ENCODE measurements around the gene SPTBN5.

SPTBN5 gene

DNA sequence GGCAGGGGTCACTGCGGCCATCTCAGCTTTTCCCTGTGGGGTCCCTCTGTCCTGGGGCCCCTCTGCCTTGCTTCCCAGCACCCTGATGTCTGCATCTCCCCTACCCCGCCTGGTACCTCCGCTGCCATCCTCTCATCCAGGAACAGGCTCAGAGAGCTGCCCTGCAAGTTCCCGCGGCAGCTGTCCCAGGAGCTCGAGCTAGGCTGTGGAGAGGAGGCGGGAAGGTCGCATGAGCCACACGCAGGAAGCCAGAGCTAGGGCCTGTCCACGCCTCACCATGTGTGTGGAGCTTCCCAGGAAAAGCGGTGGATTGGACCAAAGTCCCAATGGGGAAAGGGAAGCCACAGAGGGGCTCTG, 42.7 kb downstream of the SPTBN5 start:
- Histone ChIP-seq H2BK120ac (ENCODE audit: insufficient read depth, low read length, poor library complexity) (no peak overlapping the region), H2AK5ac (ENCODE audit: low read length) (no peak overlapping the region), H3K36me3 (ENCODE audit: control insufficient read depth in 1 of 2, insufficient read depth in 2 of 2, low read length in 2 of 2) (peaks cover 20 to 22% of the 10 kb centered on the region in 2 experiments), H3K27ac (ENCODE audit: low read depth, low read length) (no peak overlapping the region), H3K4me2 (ENCODE audit: low read length) (no peak overlapping the region), H4K91ac (ENCODE audit: low read depth, low read length) (no peak overlapping the region), H2AFZ (ENCODE audit: insufficient read depth, low read length, poor library complexity) (no peak overlapping the region), H4K8ac (ENCODE audit: low read depth, low read length) (no peak overlapping the region), H4K12ac (ENCODE audit: low read depth, low read length) (no peak overlapping the region), H3K4ac (ENCODE audit: low read depth, low read length) (no peak overlapping the region), H3K4me1 (ENCODE audit: control insufficient read depth in 1 of 2, insufficient read depth in 2 of 2, low read length in 2 of 2) (no peaks in the 10 kb centered on the region), H3K9me3 (ENCODE audit: insufficient read depth, low read depth, low read length) (no peaks in the 10 kb centered on the region), H3K27me3 (ENCODE audit: insufficient read depth, low read length) (no peaks in the 10 kb centered on the region), H3K79me2 (ENCODE audit: control insufficient read depth, insufficient read depth, low read length, poor library complexity) (no peaks in the 10 kb centered on the region), H3K79me1 (ENCODE audit: low read length) (no peaks in the 10 kb centered on the region), H3K9ac (ENCODE audit: low read length) (no peak overlapping the region), H2BK5ac (ENCODE audit: low read depth, low read length, poor library complexity) (no peak overlapping the region), H2BK12ac (ENCODE audit: low read length) (no peak overlapping the region), H3K14ac (ENCODE audit: low read length) (no peak overlapping the region), H3K4me3 (ENCODE audit: low read depth, low read length) (no peak overlapping the region), H3K23ac (ENCODE audit: low read length) (no peak overlapping the region), H3K18ac (ENCODE audit: low read length) (no peak overlapping the region)
- WGBS (ENCODE audit: extremely low coverage, insufficient coverage, insufficient read length): no CpG with 5 or more reads among the region's 11 CpGs
- no peak for DNase-seq

DNA sequence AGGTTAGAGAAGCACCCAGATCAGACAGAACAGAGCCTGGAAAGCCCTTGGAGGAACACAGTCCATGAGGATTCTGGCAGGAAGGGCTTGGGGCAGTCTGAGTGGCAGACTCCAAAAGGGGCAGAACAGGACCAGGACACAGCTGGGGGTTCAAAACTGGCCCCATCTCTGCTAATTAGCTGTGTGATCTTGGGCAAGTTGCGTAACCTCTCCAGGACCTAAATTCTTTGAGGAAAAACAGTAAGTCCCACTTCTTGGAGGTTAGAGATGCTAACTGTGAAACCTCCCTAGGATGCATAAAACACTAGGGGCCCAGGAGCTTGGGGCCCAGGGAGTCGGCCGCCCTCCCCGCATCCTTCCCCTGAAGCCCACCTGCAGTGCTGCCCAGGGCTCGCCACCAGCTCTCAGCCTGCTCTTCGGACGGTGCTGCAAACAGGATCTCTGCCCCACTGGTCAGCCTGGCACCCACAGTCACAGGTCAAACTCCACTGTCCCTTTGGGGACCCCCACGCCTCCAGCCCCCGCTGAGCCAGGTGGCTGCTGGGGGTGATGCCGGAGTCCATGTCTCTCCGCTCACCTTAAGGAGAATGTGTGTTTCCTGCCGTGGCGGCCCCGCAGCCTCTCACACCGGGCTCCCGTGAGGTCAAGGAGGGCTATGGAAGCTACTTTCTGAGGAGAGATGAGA, 43.2 kb downstream of the SPTBN5 start:
- H3K79me2 ChIP-seq (ENCODE audit: control insufficient read depth, insufficient read depth, low read length, poor library complexity): no peaks in the 10 kb centered on the region
- no peaks in the 10 kb centered on the region for H3K9me3 ChIP-seq (ENCODE audit: insufficient read depth, low read depth, low read length)
- no peak overlapping the region for H3K27ac ChIP-seq (ENCODE audit: low read depth, low read length)
- no peak overlapping the region for H2AK5ac ChIP-seq (ENCODE audit: low read length)
- H3K4me3 ChIP-seq (ENCODE audit: low read depth, low read length): no peak overlapping the region
- H4K12ac ChIP-seq (ENCODE audit: low read depth, low read length): no peak overlapping the region
- peaks cover 21 to 22% of the 10 kb centered on the region in 2 experiments for H3K36me3 ChIP-seq (ENCODE audit: control insufficient read depth in 1 of 2, insufficient read depth in 2 of 2, low read length in 2 of 2)
- no peak overlapping the region for H2BK5ac ChIP-seq (ENCODE audit: low read depth, low read length, poor library complexity)
- H3K27me3 ChIP-seq (ENCODE audit: insufficient read depth, low read length): no peaks in the 10 kb centered on the region
- no peak overlapping the region for H3K14ac ChIP-seq (ENCODE audit: low read length)
- no peak for DNase-seq
- no peak overlapping the region for H3K18ac ChIP-seq (ENCODE audit: low read length)
- H2AFZ ChIP-seq (ENCODE audit: insufficient read depth, low read length, poor library complexity): no peak overlapping the region
- no peak overlapping the region for H4K91ac ChIP-seq (ENCODE audit: low read depth, low read length)
- no peak overlapping the region for H3K4me2 ChIP-seq (ENCODE audit: low read length)
- no peak overlapping the region for H3K23ac ChIP-seq (ENCODE audit: low read length)
- H3K4me1 ChIP-seq (ENCODE audit: control insufficient read depth in 1 of 2, insufficient read depth in 2 of 2, low read length in 2 of 2): no peaks in the 10 kb centered on the region
- H4K8ac ChIP-seq (ENCODE audit: low read depth, low read length): no peak overlapping the region
- H2BK120ac ChIP-seq (ENCODE audit: insufficient read depth, low read length, poor library complexity): no peak overlapping the region
- no peaks in the 10 kb centered on the region for H3K79me1 ChIP-seq (ENCODE audit: low read length)
- no peak overlapping the region for H3K9ac ChIP-seq (ENCODE audit: low read length)
- H2BK12ac ChIP-seq (ENCODE audit: low read length): no peak overlapping the region
- H3K4ac ChIP-seq (ENCODE audit: low read depth, low read length): no peak overlapping the region
- no CpG with 5 or more reads among the region's 16 CpGs for WGBS (ENCODE audit: extremely low coverage, insufficient coverage, insufficient read length)

DNA sequence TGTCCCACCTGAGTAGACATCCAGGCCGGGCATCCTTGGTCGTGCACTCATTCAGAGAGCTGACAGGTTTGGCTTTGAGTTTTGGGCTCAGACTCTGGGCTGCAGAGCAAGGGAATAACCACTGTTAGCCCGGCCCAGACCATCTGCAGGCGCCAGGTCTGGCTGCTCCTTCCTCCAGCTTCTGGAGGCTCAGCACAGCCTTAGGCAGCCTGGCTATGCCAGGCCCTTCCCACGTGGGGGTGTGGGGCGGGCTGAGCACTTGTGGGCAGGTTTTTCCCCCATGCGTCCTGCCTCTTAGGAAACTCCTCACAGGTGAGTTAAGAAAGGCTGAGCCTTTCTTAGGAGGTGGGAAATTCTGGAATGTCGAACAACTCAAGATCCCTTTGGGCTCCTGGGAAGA, 44.0 kb downstream of the SPTBN5 start:
- H3K18ac ChIP-seq (ENCODE audit: low read length): no peak overlapping the region
- H4K8ac ChIP-seq (ENCODE audit: low read depth, low read length): no peak overlapping the region
- no peaks in the 10 kb centered on the region for H3K79me2 ChIP-seq (ENCODE audit: control insufficient read depth, insufficient read depth, low read length, poor library complexity)
- H3K23ac ChIP-seq (ENCODE audit: low read length): no peak overlapping the region
- no peaks in the 10 kb centered on the region for H3K9me3 ChIP-seq (ENCODE audit: insufficient read depth, low read depth, low read length)
- peaks cover 23 to 25% of the 10 kb centered on the region in 2 experiments for H3K36me3 ChIP-seq (ENCODE audit: control insufficient read depth in 1 of 2, insufficient read depth in 2 of 2, low read length in 2 of 2)
- no peak overlapping the region for H3K14ac ChIP-seq (ENCODE audit: low read length)
- no peaks in the 10 kb centered on the region for H3K79me1 ChIP-seq (ENCODE audit: low read length)
- H4K91ac ChIP-seq (ENCODE audit: low read depth, low read length): no peak overlapping the region
- no peak overlapping the region for H3K4me2 ChIP-seq (ENCODE audit: low read length)
- no peaks in the 10 kb centered on the region for H3K4me1 ChIP-seq (ENCODE audit: control insufficient read depth in 1 of 2, insufficient read depth in 2 of 2, low read length in 2 of 2)
- H3K4ac ChIP-seq (ENCODE audit: low read depth, low read length): no peak overlapping the region
- no peak overlapping the region for H2AFZ ChIP-seq (ENCODE audit: insufficient read depth, low read length, poor library complexity)
- H2BK120ac ChIP-seq (ENCODE audit: insufficient read depth, low read length, poor library complexity): no peak overlapping the region
- DNase-seq: peak in 1 of 2 donors; percentile 33
- H2BK12ac ChIP-seq (ENCODE audit: low read length): no peak overlapping the region
- H3K4me3 ChIP-seq (ENCODE audit: low read depth, low read length): no peak overlapping the region
- H2BK5ac ChIP-seq (ENCODE audit: low read depth, low read length, poor library complexity): no peak overlapping the region
- H3K27me3 ChIP-seq (ENCODE audit: insufficient read depth, low read length): no peaks in the 10 kb centered on the region
- no peak overlapping the region for H4K12ac ChIP-seq (ENCODE audit: low read depth, low read length)
- no CpG with 5 or more reads among the region's 8 CpGs for WGBS (ENCODE audit: extremely low coverage, insufficient coverage, insufficient read length)
- no peak overlapping the region for H2AK5ac ChIP-seq (ENCODE audit: low read length)
- no peak overlapping the region for H3K27ac ChIP-seq (ENCODE audit: low read depth, low read length)
- H3K9ac ChIP-seq (ENCODE audit: low read length): no peak overlapping the region

DNA sequence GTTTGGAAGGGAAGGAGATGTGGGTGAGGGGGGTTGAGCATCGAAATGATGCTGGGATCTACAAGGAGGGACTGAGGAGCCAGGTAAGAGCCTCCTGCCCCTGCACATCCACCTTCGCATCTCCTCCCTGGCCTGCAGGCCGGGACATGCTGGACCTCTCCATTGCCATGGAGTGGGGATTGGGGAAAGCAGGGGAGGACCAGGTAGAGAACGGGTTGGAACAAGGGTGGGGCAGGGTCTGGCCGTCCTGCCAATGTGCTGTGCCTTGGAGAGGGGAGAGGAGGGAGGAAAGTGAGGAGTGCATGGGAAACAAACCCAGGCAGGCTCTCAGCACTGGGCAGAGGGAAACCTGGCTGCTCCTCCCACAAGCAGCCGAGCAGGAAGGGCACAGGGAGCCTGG, 44.6 kb downstream of the SPTBN5 start:
- DNase-seq: no peak
- Histone ChIP-seq H3K18ac (ENCODE audit: low read length) (no peak overlapping the region), H3K4me3 (ENCODE audit: low read depth, low read length) (no peak overlapping the region), H2BK12ac (ENCODE audit: low read length) (no peak overlapping the region), H4K8ac (ENCODE audit: low read depth, low read length) (no peak overlapping the region), H3K9ac (ENCODE audit: low read length) (no peak overlapping the region), H3K23ac (ENCODE audit: low read length) (no peak overlapping the region), H3K9me3 (ENCODE audit: insufficient read depth, low read depth, low read length) (no peaks in the 10 kb centered on the region), H4K12ac (ENCODE audit: low read depth, low read length) (no peak overlapping the region), H3K36me3 (ENCODE audit: control insufficient read depth in 1 of 2, insufficient read depth in 2 of 2, low read length in 2 of 2) (peaks cover 25% of the 10 kb centered on the region in 2 experiments), H3K4me2 (ENCODE audit: low read length) (no peak overlapping the region), H2AFZ (ENCODE audit: insufficient read depth, low read length, poor library complexity) (no peak overlapping the region), H3K27ac (ENCODE audit: low read depth, low read length) (no peak overlapping the region), H2AK5ac (ENCODE audit: low read length) (no peak overlapping the region), H3K27me3 (ENCODE audit: insufficient read depth, low read length) (no peaks in the 10 kb centered on the region), H3K79me1 (ENCODE audit: low read length) (no peaks in the 10 kb centered on the region), H4K91ac (ENCODE audit: low read depth, low read length) (no peak overlapping the region), H3K14ac (ENCODE audit: low read length) (no peak overlapping the region), H3K79me2 (ENCODE audit: control insufficient read depth, insufficient read depth, low read length, poor library complexity) (no peaks in the 10 kb centered on the region), H3K4me1 (ENCODE audit: control insufficient read depth in 1 of 2, insufficient read depth in 2 of 2, low read length in 2 of 2) (no peaks in the 10 kb centered on the region), H2BK5ac (ENCODE audit: low read depth, low read length, poor library complexity) (no peak overlapping the region), H3K4ac (ENCODE audit: low read depth, low read length) (no peak overlapping the region), H2BK120ac (ENCODE audit: insufficient read depth, low read length, poor library complexity) (no peak overlapping the region)
- no CpG with 5 or more reads among the region's 6 CpGs for WGBS (ENCODE audit: extremely low coverage, insufficient coverage, insufficient read length)

All from trophoblast cell (in vitro differentiated cells and primary cell).